GM12878 (cell line): ENCODE results near the gene COL24A1. TPM values are rescaled to one million over a fixed set of nuclear protein-coding genes. Genes with fewer than 3 reads are reported as not detected.

Experiments
- ATAC-seq: fragments of 200-7000 bp; cut with Tn5 transposase; 3 replicates; pipeline ENCODE4 v1.9.1; 2020; ENCODE audit warnings: mild to moderate bottlenecking, moderate library complexity
- BruUV-seq: library from RNA; stranded (reverse); fragments of 400-500 nt; replicated peaks from 2 replicates; lab custom pipeline; 2021; lab: Mats Ljungman, UMichigan
- CTCF ChIA-PET: fragments of 300-600 bp; sonication (Branson Sonifier 250); formaldehyde crosslinking; extraction: SDS; loops from one replicate; lab custom pipeline; 2021; ENCODE audit warnings: inconsistent platforms; lab: Yijun Ruan, JAX
- POLR2A ChIA-PET: fragments of 350-600 bp; formaldehyde crosslinking; extraction: SDS; loops from one replicate; lab custom pipeline; 2021; ENCODE audit warnings: inconsistent platforms; lab: Charles Lee
- RAD21 ChIA-PET: fragments of 300-600 bp; sonication (Branson Sonifier 250); formaldehyde crosslinking; loops from one replicate; lab custom pipeline; 2023; ENCODE audit warnings: antibody characterized with exemption; ENCODE audit not compliant: unreplicated experiment; lab: Charles Lee
- SMC1A ChIA-PET: fragments of 300-600 bp; sonication (Branson Sonifier 250); formaldehyde crosslinking; loops from one replicate; lab custom pipeline; 2023; ENCODE audit not compliant: unreplicated experiment, uncharacterized antibody; lab: Charles Lee
- DNase-seq: peaks from one replicate; pipeline ENCODE4 v3.0.0-alpha.2; 2011; ENCODE audit warnings: low read depth, low spot score
- FAIRE-seq: peaks from 3 replicates; lab custom pipeline; 2011; peaks lifted over from hg19 to GRCh38; lab: Jason Lieb, UNC
- H2AFZ ChIP-seq: 2 replicates; pipeline ENCODE4 v1.6.0; 2011; ENCODE audit warnings: low read depth, low read length, control low read depth; ENCODE audit not compliant: control insufficient read depth
- H3K27ac ChIP-seq: 2 replicates; pipeline ENCODE4 v1.5.1; 2011; ENCODE audit warnings: control low read depth; ENCODE audit not compliant: control insufficient read depth, insufficient read depth
- H3K27me3 ChIP-seq, 2 experiments: replicated peaks in 1 of 2; 2 replicates each; pipeline versions ENCODE4 v1.6.0 to v1.6.1; 2011; ENCODE audit warnings: low read length in 1 of 2; ENCODE audit not compliant: control insufficient read depth in 2 of 2, insufficient read depth in 2 of 2
- H3K36me3 ChIP-seq, 2 experiments: 2 replicates each; pipeline ENCODE4 v1.5.1; 2011; ENCODE audit warnings: low read length in 1 of 2; ENCODE audit not compliant: control insufficient read depth in 2 of 2, insufficient read depth in 2 of 2
- H3K4me1 ChIP-seq: 2 replicates; pipeline ENCODE4 v1.6.1; 2011; ENCODE audit warnings: mild to moderate bottlenecking, low read length, moderate library complexity, mixed read lengths; ENCODE audit not compliant: control insufficient read depth, insufficient read depth
- H3K4me2 ChIP-seq: 2 replicates; pipeline ENCODE4 v1.6.0; 2011; ENCODE audit warnings: control low read depth; ENCODE audit not compliant: control insufficient read depth, insufficient read depth
- H3K4me3 ChIP-seq: fragments of 200-600 bp; sonication (generic); 2 replicates; pipeline ENCODE4 v1.5.1; 2016
- H3K79me2 ChIP-seq: 2 replicates; pipeline ENCODE4 v1.6.0; 2011; ENCODE audit warnings: low read length; ENCODE audit not compliant: control insufficient read depth, insufficient read depth
- H3K9ac ChIP-seq: 2 replicates; pipeline ENCODE4 v1.8.0; 2011; ENCODE audit warnings: low read length, control low read depth, mixed read lengths; ENCODE audit not compliant: control insufficient read depth, insufficient read depth
- H3K9me3 ChIP-seq: replicated peaks from 3 replicates; pipeline ENCODE4 v1.5.1; 2011; ENCODE audit warnings: mild to moderate bottlenecking, low read length; ENCODE audit not compliant: control insufficient read depth, insufficient read depth
- H4K20me1 ChIP-seq: 2 replicates; pipeline ENCODE4 v1.6.0; 2011; ENCODE audit not compliant: control insufficient read depth, insufficient read depth
- BMI1 ChIP-seq: fragments of 450-650 bp; IDR thresholded peaks from 2 replicates; pipeline ENCODE4 v1.6.1; 2016; ENCODE audit warnings: mild to moderate bottlenecking, moderate library complexity, borderline replicate concordance
- JUNB ChIP-seq: IDR thresholded peaks from 2 replicates; pipeline ENCODE4 v1.6.1; 2016; ENCODE audit warnings: antibody characterized with exemption, mild to moderate bottlenecking
- MEF2A ChIP-seq: IDR thresholded peaks from 2 replicates; pipeline ENCODE4 v1.6.1; 2011; ENCODE audit warnings: low read depth, mild to moderate bottlenecking, low read length, moderate library complexity; ENCODE audit not compliant: insufficient read depth
- MTA2 ChIP-seq: fragments of 450-650 bp; IDR thresholded peaks from 2 replicates; pipeline ENCODE4 v1.6.1; 2016; ENCODE audit warnings: low read depth, mild to moderate bottlenecking, moderate library complexity
- NBN ChIP-seq: fragments of 450-650 bp; IDR thresholded peaks from 2 replicates; pipeline ENCODE4 v1.6.1; 2016
- NR2C2 ChIP-seq: IDR thresholded peaks from 2 replicates; pipeline ENCODE4 v1.6.1; 2011; ENCODE audit warnings: borderline replicate concordance, low read depth; ENCODE audit not compliant: control insufficient read depth, insufficient read length
- PAX8 ChIP-seq: fragments of 450-650 bp; IDR thresholded peaks from 2 replicates; pipeline ENCODE4 v1.6.1; 2017; ENCODE audit warnings: mild to moderate bottlenecking, moderate library complexity
- POLR2AphosphoS5 ChIP-seq: IDR thresholded peaks from 2 replicates; pipeline ENCODE4 v1.6.1; 2011; ENCODE audit warnings: mild to moderate bottlenecking, low read length, inconsistent platforms
- POU2F2 ChIP-seq: IDR thresholded peaks from 3 replicates; pipeline ENCODE4 v1.6.1; 2011; ENCODE audit warnings: low read depth, mild to moderate bottlenecking, low read length, borderline replicate concordance
- RAD51 ChIP-seq: fragments of 450-650 bp; IDR thresholded peaks from 2 replicates; pipeline ENCODE4 v1.6.1; 2016; ENCODE audit warnings: moderate library complexity, mild to moderate bottlenecking, inconsistent platforms
- RUNX3 ChIP-seq: IDR thresholded peaks from 2 replicates; pipeline ENCODE4 v1.6.1; 2012; ENCODE audit warnings: low read length, inconsistent platforms
- SP1 ChIP-seq: IDR thresholded peaks from one replicate; pipeline ENCODE4 v1.6.1; 2011; ENCODE audit warnings: low read depth, low read length
- SUZ12 ChIP-seq: fragments of 200-600 bp; sonication (generic); IDR thresholded peaks from one replicate; pipeline ENCODE4 v1.6.1; 2018; ENCODE audit warnings: antibody characterized with exemption, mild to moderate bottlenecking; ENCODE audit not compliant: unreplicated experiment
- TARDBP ChIP-seq: IDR thresholded peaks from 2 replicates; pipeline ENCODE4 v1.6.1; 2016; ENCODE audit warnings: borderline replicate concordance
- ZBTB40 ChIP-seq: fragments of 450-650 bp; IDR thresholded peaks from 2 replicates; pipeline ENCODE4 v1.6.1; 2016; ENCODE audit warnings: mild to moderate bottlenecking, moderate library complexity, borderline replicate concordance
- ZNF24 ChIP-seq: fragments of 450-650 bp; IDR thresholded peaks from 2 replicates; pipeline ENCODE4 v1.6.1; 2017; ENCODE audit warnings: antibody characterized with exemption, mild to moderate bottlenecking
- ZNF274 ChIP-seq: IDR thresholded peaks from one replicate; pipeline ENCODE4 v1.8.0; 2011; ENCODE audit not compliant: insufficient read length, insufficient read depth
- ZNF384 ChIP-seq: IDR thresholded peaks from 2 replicates; pipeline ENCODE4 v1.6.1; 2012; ENCODE audit warnings: low read depth, mild to moderate bottlenecking, low read length, improper control_type of control experiment, borderline replicate concordance
- ZNF687 ChIP-seq: fragments of 450-650 bp; IDR thresholded peaks from 2 replicates; pipeline ENCODE4 v1.6.1; 2017; ENCODE audit warnings: mild to moderate bottlenecking, moderate library complexity
- WGBS: methylation state at CpG from one replicate; pipeline ENCODE4 v1.1.6; 2016; ENCODE audit warnings: low lambda C conversion rate; ENCODE audit not compliant: insufficient replicate concordance, insufficient coverage; ENCODE audit errors: missing lambda C conversion rate; 5-methylcytosine and 5-hydroxymethylcytosine counted together
- in situ Hi-C: fragments of 300-500 bp; cut with MboI; formaldehyde crosslinking; loops from 9 replicates; pipeline ENCODE4 v1.14.3; 2018; ENCODE audit warnings: mixed read lengths
- intact Hi-C: fragments of 100-400 bp; cut with micrococcal nuclease; formaldehyde crosslinking; loops from one replicate; pipeline ENCODE4 v1.14.2; 2022; ENCODE audit not compliant: unreplicated experiment
- polyA plus RNA-seq, 11 experiments: library from polyadenylated mRNA; depleted of rRNA in 4 of 11; unstranded in 6 of 11; stranded (reverse) in 5 of 11; fragments of >200 nt; fragmentation: Nextera tagmentation in 4 of 11; fragmentation: Illumina TruSeq in 1 of 11; extraction: Ambion mirVana in 4 of 11; extraction: Trizol in 1 of 11; gene quantifications; 1 replicate in 1 of 11; 2 replicates in 10 of 11; pipeline versions ENCODE4 v1.2.1 to v1.2.3, GENCODE V29; 2011 to 2016; ENCODE audit warnings: inconsistent platforms in 2 of 11, missing spikeins in 2 of 11, low read depth in 1 of 11
- total RNA-seq, 4 experiments: library from RNA; depleted of rRNA in 3 of 4; stranded (reverse); fragments of >200 nt in 3 of 4; fragmentation: Illumina TruSeq in 1 of 4; extraction: Trizol in 1 of 4; gene quantifications; 2 replicates each; pipeline versions ENCODE4 v1.2.1 to v1.2.3, GENCODE V29; 2013 to 2021

Gene COL24A1
- total and polyA plus RNA-seq, 10 of the 15 experiments (the other 5 are each of a cell fraction or from before 2014, with no cell fraction given): 0.19 to 4.1 (median 2.0) TPM

- Histone ChIP-seq H3K27me3 (no peaks in the 10 kb centered on the region), H3K36me3 (no peaks in the 10 kb centered on the region), H2AFZ (peak overlapping the region; percentile 33; the same call in 1 of the 2 replicates), H3K4me2 (no peak overlapping the region), H3K27ac (peak overlapping the region; percentile 62), H3K4me1 (peaks cover 16% of the 10 kb centered on the region; the same call in 1 of the 2 replicates), H3K4me3 (no peak overlapping the region), H3K9me3 (no peaks in the 10 kb centered on the region), H3K9ac (no peak overlapping the region), H3K79me2 (no peaks in the 10 kb centered on the region), H4K20me1 (no peaks in the 10 kb centered on the region)
- in situ Hi-C loops (loop anchor here (5.0 to 25.0 kb wide), 2 partner anchors 123 to 703 kb away; no protein-coding TSS in a partner anchor), intact Hi-C loops (loop anchor here (5.0 kb wide), 2 partner anchors 308 to 403 kb away; partner anchors contain the start of gene ZNHIT6)
- CTCF ChIA-PET: interaction anchor here (0.7 kb wide), 1 partner anchor 71 kb away, joined by 3 read pairs; no protein-coding TSS in a partner anchor
- POLR2A ChIA-PET: interaction anchor here (0.6 kb wide), 1 partner anchor 52 kb away, joined by 9 read pairs; no protein-coding TSS in a partner anchor
- no TSS peak for BruUV-seq
- SMC1A ChIA-PET: interaction anchor here (0.6 to 4.5 kb wide), 5 partner anchors 16 to 386 kb away, joined by 3 to 30 read pairs (median 3); no protein-coding TSS in a partner anchor
- RAD21 ChIA-PET: no interaction called here
- ATAC-seq: peak; percentile 42; the same call in 2 of the 3 replicates
- DNase-seq: no peak
- 0% methylated on average over 1 of the region's 1 CpG for WGBS
- FAIRE-seq: no peak
- TF ChIP-seq BMI1 (no peak), ZNF274 (no peak), SUZ12 (no peak), ZNF384 (no peak), NBN (no peak), MTA2 (no peak), NR2C2 (no peak), TARDBP (no peak), ZNF24 (no peak), ZNF687 (no peak), POLR2AphosphoS5 (no peak), RAD51 (no peak), MEF2A (peak; percentile 78), RUNX3 (peak; percentile 53; the same call in 1 of the 2 replicates), ZBTB40 (no peak), PAX8 (no peak), SP1 (no peak), POU2F2 (no peak), JUNB (peak; percentile 99)
These were observed 141.2 kb downstream of the COL24A1 start for GRCh38 chr1:86015375-86015774.
